ENCODE measurements around the gene FAM120A.
"Not testable (repeated sequence)": the region's sequence is repeated elsewhere in the genome, so short reads cannot be mapped to it uniquely, and the experiment has no call there.

Gene FAM120A

DNA sequence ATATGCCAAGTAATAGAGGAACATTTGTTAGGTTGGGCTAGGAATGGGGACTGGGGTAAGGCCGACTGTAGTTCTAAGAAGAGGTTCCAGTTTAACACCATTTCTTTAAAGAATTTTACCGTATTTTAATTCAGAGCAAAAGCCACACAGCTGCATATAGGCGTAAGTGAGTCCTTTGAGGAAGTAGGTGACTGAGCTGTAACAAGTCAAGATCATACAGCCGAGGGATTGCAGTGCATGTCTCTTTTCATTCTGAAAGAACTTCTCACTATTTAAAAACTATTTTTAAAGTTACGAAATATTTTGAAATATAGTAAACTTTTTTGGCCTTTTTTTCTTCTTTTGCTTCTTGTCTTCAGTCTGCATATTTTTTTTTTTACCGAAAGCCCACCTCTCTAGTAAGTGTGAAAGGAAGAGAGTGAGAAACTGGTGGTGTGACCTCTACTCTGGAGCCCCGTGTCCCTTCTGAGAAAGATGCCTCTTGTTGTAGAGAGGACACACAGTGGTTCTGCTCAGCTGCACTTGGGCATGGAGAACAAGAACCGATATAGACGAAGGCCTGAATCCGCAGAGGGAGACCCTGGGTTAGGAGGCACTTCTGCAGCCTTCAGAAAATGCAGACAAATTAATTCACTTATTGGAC, 60.8 kb downstream of the FAM120A start:
- not testable (repeated sequence) for DNase-seq

DNA sequence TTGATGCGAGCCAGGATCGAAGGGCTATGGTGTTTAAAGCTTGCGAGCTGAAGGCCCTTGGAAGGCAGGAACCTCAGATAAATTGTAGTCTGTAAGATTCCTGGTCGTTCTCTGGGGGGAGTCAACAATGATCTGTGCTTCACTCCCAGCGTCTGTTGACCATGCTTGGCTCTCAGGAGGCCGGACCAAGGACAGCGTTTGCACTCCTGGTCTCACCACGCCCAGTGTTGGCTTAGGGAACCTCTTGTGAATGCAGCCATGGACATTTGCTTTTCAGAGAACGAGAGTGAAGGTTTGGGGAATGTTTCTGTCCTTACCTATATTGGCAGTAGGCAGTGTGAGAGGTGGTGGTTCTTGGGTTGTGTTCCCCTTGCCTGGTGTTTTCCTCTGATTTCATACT, 62.1 kb downstream of the FAM120A start:
- no peak for DNase-seq

DNA sequence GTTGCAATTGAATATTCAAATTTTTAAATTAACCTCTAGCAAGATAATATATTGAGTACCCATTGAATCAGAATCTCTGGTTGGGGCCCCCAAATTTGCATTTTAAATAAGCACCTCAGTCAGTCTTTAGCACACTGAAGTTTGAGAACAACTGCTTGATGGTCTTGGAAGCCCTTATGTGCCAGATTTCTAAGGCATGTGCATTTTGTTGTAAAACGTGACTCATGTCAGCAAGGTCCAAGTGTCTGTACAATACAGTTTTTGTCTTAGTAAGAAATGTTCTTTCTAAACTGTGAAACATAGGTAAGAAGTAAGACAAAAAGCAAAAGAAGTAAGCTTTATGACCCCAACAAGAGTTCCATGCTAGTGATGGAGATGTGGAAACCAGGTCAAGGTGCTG, 65.8 kb downstream of the FAM120A start:
- no peak for DNase-seq

DNA sequence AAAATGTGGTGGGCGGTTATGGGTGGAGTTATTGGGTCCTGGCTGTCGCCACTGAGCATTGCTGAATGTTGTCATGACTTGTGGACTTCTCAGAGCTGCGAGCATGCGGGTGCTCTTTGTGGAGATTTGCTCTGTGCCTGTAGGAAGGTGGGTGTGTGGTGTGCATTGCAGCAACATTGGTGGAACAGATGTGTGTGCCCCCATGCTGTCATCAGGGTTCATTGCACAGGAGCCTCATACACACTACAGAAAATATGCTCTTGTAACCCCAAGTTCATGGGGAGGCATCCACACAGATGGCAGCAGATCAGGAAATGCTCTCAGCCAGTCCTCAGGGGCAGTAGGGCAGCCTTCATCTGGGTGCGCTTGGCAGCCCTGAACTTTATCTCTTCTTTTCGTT, 69.0 kb downstream of the FAM120A start:
- DNase-seq: no peak

DNA sequence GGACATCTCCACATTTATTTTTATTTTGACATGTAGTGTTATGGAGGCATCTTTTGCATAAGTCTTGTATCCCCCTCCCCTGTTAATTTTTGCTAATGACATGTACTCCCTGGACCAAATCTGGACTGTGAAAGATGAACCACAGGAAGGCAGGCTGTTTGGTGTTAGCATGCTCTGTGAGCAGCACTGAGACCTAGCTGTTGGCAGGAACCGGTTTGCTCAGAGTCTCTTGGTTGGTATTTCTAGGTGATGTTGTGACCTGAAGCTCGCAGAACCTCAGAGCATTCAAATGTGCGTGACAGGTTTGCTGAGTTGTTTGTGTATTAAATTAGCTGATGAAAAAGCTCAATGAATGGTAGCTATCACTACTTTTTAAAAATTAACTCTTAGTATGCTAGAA, 71.3 kb downstream of the FAM120A start:
- DNase-seq: no peak

DNA sequence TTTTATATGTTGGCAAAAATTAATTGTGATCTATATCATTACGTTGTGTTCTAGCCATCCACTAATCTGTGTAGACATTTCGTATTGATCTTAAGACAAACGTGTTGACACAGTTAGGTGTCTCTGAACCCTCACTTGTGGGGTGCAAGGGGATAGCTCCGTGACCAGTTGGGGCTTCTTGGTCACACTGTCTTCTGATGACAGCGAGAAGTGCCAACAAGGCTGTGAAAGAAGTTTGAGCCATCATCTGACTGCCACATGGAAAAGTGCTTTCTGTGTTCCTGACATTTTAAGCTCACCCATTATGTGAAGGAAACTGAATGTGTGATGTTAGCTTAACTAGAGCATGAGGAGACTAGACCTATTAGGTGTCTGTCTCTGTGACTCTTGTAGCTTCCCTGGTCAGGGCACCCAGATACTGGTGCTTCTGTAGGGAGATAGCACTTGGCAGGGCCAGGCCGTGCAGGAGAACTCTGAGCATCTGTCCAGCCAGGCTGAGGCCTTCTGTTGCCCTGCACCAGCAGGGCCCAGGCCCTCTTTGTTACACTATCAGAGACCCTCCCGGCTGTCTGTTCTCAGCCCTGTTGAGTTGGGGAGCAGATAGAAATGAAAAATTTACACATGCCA, 72.1 kb downstream of the FAM120A start:
- no peak for DNase-seq

DNA sequence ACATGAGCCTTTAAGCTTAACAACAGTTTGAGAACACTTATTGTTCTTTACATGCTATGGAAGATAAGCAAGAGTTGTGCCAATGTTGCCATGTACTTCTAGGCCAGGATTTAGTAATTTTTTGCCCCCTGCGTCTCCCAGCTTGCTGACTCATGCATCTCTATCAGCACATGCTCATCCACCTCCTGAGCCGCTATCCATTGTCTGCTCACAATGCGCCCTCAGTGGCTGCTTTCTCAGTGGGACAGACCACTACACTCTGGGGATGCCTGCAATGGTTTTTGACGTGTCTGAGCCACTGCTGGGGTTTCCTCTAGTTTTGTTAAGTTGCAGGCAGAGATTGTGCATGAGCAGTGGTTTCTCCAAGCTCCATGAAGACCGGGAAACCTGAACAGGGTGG, 74.0 kb downstream of the FAM120A start:
- no peak for DNase-seq

DNA sequence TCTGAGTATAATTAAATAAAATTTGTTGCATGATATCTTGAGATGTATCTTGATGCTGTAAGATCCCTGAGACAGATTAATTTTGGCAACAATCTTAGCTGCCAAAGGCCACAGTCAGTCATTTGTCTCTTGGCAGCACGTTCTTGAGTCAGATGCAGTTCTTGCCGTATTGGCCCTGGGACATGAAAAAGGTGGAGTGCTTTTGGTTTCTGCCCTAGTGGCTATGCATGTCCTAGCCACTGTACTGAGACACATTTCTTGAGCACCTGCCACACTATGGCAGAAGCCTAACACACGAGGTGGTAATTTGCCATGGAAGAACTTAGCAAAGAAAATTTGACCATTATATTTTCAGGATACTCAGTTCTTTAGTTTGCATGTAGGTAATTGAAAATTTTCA, 79.9 kb downstream of the FAM120A start:
- no peak for DNase-seq

DNA sequence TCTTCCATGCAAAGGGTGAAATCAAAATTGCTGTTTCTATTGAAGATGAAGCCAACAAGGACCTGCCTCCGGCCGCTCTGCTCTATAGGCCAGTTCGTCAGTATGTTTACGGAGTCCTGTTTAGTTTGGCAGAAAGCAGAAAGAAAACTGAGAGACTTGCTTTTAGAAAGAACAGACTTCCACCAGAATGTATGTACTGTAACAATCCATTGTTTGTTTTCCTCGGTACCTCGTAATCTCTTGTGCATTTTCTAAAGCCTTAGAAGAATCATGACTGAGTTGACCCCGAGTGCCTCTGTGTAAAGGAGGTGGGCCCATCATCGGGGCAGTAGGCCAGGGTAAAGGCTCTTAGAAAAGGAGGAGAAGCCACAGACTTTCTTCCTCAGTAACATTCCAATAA, 80.7 kb downstream of the FAM120A start:
- no peak for DNase-seq

DNA sequence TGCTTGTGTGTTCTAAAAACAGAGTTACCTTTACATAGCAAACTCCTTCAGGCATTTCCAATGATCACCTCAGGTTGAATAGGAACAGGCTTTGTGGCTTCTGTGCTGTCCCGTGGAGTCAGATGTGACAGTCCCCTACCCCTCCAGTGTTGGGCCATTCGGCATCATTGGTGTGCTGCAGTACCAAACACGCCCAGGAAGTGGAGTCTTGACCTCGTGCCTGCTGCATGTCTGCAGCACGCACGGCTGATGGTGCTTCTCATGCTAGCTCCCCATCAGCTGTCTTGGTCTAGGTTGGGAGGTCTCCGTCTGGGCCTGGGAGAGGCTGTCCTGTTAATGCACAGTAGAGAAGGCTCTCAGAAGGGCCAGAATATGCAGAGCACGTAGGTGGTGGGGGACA, 82.4 kb downstream of the FAM120A start:
- no peak for DNase-seq

DNA sequence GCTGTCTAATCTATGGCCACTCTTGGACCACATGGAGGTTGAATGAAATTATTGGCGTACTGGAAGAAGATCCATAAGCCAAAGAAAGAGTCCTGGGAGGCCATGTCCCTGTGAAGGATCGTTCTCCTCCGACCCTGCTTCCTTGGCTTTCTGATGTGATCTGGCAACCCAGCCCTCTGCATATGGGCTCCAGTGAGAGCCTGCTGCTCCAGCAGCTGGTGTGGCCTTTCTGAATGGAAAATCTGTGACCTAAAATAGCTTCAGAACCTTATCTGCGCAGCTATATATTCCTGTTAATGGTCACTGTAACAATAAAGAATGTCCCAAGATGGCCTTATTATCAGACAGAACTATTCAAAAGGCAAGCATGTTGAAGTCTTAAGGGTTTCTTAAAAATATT, 84.7 kb downstream of the FAM120A start:
- no peak for DNase-seq

DNA sequence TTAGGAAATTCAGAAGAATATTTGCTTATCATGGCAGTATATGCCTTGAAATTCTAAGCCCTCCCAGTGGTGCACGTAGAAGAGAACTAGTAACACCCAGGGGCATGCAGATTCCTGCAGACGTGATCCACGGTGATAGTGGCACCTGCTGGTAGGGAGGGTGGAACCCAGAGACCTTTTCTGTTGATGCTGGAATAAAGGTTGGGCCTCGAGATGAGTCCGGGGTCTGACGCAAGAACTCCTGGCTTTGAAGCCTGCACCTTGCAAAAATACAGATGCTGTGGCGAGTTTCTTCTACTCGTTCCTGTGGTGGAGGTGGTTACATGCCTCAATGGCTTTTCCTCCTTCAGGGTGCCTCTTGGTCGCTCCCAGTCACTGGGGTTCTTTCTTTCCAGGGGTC, 85.4 kb downstream of the FAM120A start:
- no peak for DNase-seq

DNA sequence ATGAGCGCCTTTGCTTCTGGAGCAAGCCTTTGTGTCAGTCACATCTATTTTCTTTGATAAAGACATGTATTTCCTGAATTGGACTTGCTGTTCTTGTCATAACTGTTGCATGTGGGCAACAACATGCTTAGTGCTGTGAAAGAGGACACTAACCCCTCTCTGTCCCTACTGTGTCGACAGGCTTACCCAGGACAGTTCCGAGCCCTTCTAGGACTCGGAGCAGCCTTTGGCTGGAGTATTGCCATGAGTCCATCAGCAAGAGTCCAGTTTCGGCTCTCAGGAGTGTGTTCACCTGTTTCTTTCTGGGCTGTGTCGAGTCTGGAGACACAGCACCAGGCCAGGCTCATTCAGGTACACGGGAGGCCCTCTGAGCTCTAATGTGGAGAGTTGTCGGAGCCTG, 88.8 kb downstream of the FAM120A start:
- no peak for DNase-seq

DNA sequence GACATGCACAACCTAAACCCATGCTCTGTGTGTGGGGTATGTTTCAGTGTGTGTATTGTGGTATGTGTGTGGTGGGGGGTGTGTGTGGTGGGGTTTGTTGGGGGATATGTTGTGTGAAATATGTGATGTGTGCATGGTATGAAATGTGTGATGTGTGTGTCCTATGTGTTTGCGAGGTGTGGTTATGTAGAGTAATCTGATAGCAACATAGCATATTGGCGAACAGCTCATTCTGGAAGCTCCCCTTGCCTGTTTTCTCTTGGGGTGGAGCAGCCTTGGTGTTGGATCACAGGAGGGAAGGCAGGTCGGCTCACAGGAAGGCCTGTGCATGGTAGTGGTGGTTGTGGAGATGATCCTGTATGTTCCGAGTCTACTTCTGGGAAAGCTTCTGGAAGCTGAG, 89.5 kb downstream of the FAM120A start:
- DNase-seq: no peak

DNA sequence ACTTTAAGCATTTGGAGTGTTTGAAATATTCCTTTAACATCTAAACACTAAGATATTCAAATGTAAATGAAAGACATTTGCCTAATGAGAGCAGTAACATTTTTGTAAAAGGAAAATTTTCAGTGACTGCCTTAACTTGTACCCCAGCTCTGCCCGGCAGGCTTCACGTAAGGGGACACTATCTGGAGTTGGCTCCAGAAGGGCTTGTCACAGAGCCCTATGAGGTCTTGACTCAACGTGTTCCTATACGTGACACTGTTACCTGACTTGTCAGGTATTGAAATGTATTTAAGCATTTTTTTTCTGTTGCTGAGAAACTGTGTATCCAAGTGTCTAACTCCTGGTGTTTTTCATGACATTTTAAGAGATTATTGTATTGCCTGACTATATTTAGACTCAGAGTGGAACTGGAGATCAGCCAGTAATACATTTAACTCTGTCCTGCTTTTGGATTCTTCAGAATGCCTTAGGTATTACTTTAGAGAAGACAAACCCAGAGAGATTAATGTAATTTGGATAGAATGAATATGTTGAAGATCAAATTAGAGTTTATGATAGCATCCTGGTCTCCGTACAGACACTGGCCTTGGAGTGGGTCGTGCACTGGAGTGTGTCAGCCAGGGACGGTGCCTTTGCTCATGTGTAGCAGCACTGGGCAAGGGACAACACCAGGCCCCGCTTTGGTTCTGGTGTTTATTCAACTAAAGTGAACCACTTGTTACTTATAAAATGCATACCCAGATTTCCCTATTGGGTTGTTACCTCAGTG, 90.3 kb downstream of the FAM120A start:
- DNase-seq: no peak

DNA sequence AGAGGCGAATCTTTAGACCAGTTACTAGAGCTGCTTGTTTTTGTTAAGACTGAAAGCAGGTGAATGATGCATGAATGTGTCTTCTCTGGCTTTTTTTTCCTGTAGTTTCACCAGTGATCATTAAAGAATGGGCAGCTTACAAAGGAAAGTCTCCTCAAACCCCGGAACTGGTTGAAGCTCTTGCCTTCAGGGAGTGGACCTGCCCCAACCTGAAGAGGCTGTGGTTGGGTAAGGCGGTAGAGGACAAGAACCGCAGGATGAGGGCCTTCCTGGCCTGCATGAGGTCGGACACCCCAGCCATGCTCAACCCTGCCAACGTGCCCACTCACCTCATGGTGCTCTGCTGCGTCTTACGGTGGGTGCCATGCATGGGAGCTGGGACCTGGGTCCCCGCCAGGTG, 91.6 kb downstream of the FAM120A start:
- no peak for DNase-seq

DNA sequence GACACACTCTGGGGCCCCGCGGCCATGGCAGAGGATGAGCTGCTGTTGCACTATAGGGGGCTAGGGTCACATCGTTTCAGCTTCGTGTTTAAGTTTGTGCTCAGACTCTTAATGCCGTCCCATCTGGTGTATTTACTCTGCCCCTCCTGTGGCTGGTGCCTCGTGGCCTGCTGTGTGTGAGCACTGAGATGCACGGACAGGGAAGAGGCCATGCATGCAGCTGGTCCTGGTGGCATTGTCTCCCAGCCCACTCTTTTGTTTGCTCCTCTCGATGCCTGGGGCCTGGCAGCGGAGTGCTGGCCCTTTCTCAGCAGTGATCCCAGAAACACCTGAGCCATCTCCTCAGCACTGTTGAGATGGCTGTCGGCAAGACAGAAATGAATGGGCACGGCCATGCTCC, 94.9 kb downstream of the FAM120A start:
- no peak for DNase-seq

DNA sequence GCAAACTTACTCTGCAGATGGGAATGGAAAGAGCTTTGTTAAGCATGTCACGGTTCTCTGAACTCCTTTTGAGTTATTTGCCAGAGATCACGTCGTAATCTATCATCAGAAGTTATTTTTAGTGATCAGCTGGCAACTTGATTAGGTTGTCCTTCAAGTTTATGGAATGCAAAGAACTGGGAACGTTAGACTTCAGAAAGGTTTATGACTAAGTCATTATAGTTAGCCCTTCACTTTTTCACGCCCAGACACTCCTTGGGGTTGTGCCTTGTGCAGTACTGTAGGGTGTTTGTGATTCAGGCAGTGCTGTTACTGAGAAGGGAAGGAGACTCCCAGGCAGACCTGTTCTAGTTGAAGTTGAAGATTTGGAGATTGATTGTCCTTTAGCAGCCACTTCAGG, 98.1 kb downstream of the FAM120A start:
- no peak for DNase-seq

DNA sequence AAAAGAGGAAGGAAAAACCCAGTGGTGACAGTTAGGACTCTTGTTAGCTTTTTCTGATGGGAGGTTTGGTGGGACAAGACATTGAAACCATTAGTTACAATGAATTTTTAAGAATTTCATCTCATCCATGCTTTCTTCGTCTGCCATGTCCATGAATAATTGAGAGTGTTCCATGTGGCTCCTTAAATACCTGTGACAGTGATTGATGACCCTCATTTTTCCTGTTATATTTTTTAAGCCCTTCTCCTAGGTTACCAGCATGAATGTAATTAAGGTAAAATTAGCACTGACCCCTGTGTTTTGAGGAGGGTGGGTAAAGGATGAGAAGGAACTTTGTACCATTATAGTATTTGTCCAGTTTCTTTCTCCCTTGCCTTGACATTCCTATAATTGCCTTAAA, 101.4 kb downstream of the FAM120A start:
- no peak for DNase-seq

DNA sequence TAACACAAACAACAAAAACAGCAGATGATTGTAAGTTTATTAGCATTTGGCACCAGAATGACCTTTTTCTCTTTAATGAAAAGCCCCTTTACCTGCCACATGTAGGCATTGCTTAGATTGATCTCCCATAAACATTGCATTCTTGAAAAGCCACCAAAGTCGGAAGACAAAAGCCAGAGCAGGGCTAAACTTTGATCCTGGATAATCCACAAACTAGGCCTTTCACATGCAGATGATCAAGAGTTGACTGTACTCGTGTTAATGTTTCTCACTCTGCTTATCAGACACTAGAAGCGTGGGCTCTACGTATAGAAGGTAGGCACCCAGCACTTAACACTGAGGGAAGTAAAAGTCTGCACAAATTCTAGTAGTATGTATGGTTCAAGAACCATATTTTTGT, 103.9 kb downstream of the FAM120A start:
- no peak for DNase-seq

DNA sequence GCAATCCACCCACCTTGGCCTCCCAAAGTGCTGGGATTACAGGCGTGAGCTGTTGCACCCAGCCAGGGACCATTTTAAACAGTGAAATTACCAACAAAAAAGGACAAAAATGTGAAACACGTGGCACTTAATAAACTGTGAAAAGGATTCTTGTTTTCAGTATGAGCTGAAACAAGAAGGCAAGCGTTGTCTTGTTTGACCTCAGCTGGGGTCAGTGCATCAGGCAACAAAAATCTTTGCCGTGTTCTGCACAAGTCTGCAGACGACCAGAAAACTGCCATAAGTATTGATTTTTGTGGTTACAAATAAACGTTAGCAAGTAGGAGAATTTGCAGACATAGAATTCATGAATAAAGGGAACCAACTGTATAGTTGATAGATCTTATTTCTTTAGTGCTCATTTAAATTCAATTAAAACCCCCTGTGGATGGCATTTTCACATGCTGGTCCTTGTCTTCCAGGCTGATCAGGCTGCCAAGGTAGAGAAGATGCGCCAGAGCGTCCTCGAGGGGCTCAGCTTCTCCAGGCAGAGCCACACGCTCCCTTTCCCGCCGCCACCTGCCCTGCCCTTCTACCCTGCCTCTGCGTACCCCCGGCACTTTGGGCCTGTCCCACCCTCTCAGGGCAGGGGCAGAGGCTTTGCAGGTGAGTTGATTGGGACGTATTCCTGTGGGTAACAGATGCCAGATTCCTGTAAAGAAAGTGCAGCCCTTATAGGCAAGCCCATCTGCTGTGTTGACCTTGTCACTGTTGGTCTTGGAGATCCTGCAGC, 106.1 kb downstream of the FAM120A start:
- no peak for DNase-seq

DNA sequence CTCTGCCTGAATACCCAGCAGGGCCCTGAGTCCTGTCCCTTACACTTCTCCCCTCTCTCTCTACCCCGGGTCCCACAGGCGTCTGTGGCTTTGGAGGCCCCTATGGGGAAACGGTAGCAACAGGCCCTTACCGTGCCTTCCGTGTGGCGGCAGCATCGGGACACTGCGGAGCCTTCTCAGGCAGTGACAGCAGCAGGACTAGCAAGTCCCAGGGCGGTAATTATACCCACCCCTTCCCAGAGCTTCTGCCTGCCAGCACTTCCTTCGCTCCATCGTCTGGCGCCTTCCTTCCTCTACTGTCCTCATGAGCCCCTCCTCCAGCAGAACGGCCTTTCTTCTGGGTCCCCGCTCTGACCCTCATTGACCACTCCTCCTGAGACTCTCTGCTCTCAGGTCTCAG, 107.0 kb downstream of the FAM120A start:
- no peak for DNase-seq

DNA sequence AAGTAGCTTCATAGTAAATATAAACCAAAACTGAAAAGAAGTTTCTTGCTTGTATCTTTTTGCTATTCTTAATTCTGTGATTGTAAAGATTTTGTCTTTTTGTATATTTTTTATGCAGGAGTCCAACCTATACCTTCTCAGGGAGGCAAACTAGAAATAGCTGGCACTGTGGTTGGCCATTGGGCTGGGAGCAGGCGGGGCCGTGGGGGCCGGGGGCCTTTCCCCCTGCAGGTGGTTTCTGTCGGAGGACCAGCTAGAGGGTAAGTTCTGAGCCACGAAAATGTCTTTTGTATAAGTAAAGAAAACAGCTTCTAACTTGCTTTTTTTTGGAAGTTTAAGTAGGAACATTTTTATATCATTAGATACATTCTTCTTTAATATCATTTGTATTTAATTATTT, 109.5 kb downstream of the FAM120A start:
- no peak for DNase-seq

DNA sequence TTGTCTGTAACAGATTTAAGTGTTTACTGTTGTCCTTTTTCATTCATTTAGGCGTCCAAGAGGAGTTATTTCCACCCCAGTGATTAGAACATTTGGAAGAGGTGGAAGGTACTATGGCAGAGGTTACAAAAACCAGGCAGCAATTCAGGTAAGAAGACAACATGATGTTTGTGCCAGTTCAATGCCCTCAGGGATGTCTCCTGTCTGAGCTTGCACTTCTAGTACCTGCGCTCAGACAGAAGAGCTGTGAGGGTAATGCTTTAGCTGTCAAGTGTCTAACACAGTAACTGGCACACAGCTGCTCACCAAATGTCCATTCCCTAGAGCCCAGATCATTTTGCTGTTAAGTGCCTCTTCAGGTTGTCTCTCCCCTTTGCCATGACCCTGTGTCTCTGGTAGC, 110.7 kb downstream of the FAM120A start:
- no peak for DNase-seq
